DMS 273 (cell line): ENCODE data around the gene SLC18A3.
A peak's percentile ranks its signal among the peaks of the same experiment; 100 is the strongest.

ENCODE experiments used
- DNase-seq: peaks from one replicate; lab custom pipeline; 2025; ENCODE audit not compliant: unreplicated experiment; lab: John Stamatoyannopoulos, UW

The SLC18A3 gene

GRCh38 chr10:49625411-49625810 lies 15.3 kb downstream of the SLC18A3 start:
- DNase-seq, result no peak

GRCh38 chr10:49627038-49627437 lies 16.9 kb downstream of the SLC18A3 start:
- no peak for DNase-seq

- DNase-seq, result no peak
These were observed 17.6 kb downstream of the SLC18A3 start for GRCh38 chr10:49627644-49628247.

- DNase-seq, result no peak
These were observed 18.5 kb downstream of the SLC18A3 start for GRCh38 chr10:49628599-49628998.

GRCh38 chr10:49629431-49629881 lies 19.3 kb downstream of the SLC18A3 start:
- no peak for DNase-seq

GRCh38 chr10:49631975-49632374 lies 21.9 kb downstream of the SLC18A3 start:
- no peak for DNase-seq

GRCh38 chr10:49632406-49633317 lies 22.6 kb downstream of the SLC18A3 start:
- peak; percentile 37 for DNase-seq

GRCh38 chr10:49633327-49634068 lies 23.4 kb downstream of the SLC18A3 start:
- DNase-seq, result peak; percentile 83

- DNase-seq, result no peak
These were observed 24.1 kb downstream of the SLC18A3 start for GRCh38 chr10:49634069-49634660.

GRCh38 chr10:49642311-49642710 lies 32.2 kb downstream of the SLC18A3 start:
- DNase-seq, result no peak

- DNase-seq, result no peak
These were observed 33.3 kb downstream of the SLC18A3 start for GRCh38 chr10:49643241-49644034.

- DNase-seq, result no peak
These were observed 34.0 kb downstream of the SLC18A3 start for GRCh38 chr10:49644035-49644646.

GRCh38 chr10:49645417-49645816 lies 35.3 kb downstream of the SLC18A3 start:
- DNase-seq, result no peak

- no peak for DNase-seq
These were observed 36.1 kb downstream of the SLC18A3 start for GRCh38 chr10:49645871-49646870.

- no peak for DNase-seq
These were observed 37.4 kb downstream of the SLC18A3 start for GRCh38 chr10:49647554-49647953.

GRCh38 chr10:49647985-49648795 lies 38.1 kb downstream of the SLC18A3 start:
- DNase-seq, result no peak

GRCh38 chr10:49649294-49649693 lies 39.2 kb downstream of the SLC18A3 start:
- DNase-seq, result no peak
